Measurements from ENCODE around the gene ZNF473. TPM values are rescaled to one million over a fixed set of nuclear protein-coding genes. Genes with fewer than 3 reads are reported as not detected.

Gene ZNF473
- total RNA-seq (7.5 TPM), polyA plus RNA-seq (1 to 10 TPM; 3.5 to 8.3 (median 4.8) TPM)

DNA sequence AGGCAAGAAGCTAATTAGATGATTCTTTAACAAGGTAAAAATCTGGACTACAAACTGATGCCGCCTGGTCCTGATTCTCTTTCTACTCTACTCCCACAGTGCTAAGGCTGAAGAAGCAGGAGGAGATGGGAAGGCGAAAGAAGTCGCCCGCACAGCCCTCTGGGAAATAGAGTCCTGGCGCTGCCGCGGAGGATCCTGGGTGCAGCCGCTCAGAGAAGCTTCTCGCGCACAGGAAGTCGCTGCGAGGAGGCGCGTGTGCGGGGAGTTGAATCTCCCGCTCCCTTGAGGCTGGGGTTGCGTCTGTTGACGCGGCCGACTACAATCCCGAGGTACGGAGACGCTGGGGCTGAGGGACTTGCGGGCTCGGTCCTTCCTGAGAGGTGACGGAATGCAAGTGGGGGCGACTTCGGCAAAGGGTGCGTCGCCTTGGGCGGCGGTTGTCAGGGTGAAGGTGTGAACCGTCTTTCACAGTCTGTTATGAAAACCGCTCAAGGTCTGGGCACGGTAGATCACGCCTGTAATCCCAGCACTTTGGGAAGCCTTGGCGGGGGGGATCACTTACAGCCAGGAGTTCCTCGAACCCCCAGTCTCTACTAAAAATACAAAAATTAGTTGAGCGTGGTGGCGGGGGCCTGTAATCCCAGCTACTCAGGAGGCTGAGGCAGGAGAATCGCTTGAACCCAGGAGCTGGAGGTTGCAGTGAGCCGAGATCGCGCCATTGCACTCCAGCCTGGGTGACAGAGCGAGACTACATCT lies at the start of gene ZNF473:
Gene ZNF473 (plus strand): TSS at position 212 of the 756 bp plus-strand sequence. CDS start 5,078 bp downstream, outside the sequence.
- peaks cover 6% of the 10 kb centered on the region for H3K27me3 Mint-ChIP-seq

DNA sequence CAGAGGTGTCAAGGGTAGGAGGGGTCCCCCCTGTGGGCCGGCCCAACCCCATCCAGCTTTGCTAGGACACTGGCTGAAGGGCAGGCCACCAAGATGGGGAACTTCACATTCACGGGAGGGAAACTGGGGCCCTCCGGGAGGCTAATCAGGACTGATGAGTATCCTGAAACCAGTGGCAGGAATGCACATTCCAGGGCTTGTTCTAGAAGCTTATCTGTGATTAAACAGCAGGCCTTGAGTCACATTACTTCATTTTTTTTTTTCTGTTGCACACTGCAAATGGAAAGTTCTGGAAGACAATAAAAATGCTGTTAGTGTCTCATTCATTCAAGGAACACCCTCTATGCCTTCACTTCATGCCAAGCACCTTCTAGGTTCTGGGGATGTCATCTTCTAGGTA lies 49.3 kb upstream of the ZNF473 start:
- no peak overlapping the region for H3K27ac Mint-ChIP-seq

More for the DNA sequence above, at the start of gene ZNF473:
- Histone ChIP-seq H3K36me3 (ENCODE audit: control insufficient read depth, insufficient read depth, low read length) (peaks cover 13% of the 10 kb centered on the region), H3K4me3 (ENCODE audit: low read depth, low read length) (peak within 1 kb of the TSS; percentile 89), H3K4me1 (ENCODE audit: control insufficient read depth, insufficient read depth, low read length, poor library complexity, severe bottlenecking) (peaks cover 37% of the 10 kb centered on the region), H3K27me3 (ENCODE audit: control insufficient read depth, insufficient read depth, low read length) (no peaks in the 10 kb centered on the region), H3K27ac (ENCODE audit: insufficient read depth, low read length, poor library complexity, severe bottlenecking) (peak within 1 kb of the TSS; percentile 98), H3K9me3 (ENCODE audit: control insufficient read depth in 2 of 2, low read length in 2 of 2) (no peaks in the 10 kb centered on the region)
- no peaks in the 10 kb centered on the region for H3K9me3 Mint-ChIP-seq
- DNase-seq (peak in 2 of 3 donors; percentile 90 to 96), ATAC-seq (ENCODE audit: low read depth in 2 of 2) (peak; percentile 79 to 80)
- H3K4me1 Mint-ChIP-seq = peaks cover 6 to 64% (median 30%) of the 10 kb centered on the region in 4 donors
- H3K36me3 Mint-ChIP-seq = peaks cover 20% of the 10 kb centered on the region
- peak within 1 kb of the TSS; percentile 92 to 96 (median 95) for H3K4me3 Mint-ChIP-seq
- peak within 1 kb of the TSS; percentile 84 to 100 (median 99) for H3K27ac Mint-ChIP-seq

DNA sequence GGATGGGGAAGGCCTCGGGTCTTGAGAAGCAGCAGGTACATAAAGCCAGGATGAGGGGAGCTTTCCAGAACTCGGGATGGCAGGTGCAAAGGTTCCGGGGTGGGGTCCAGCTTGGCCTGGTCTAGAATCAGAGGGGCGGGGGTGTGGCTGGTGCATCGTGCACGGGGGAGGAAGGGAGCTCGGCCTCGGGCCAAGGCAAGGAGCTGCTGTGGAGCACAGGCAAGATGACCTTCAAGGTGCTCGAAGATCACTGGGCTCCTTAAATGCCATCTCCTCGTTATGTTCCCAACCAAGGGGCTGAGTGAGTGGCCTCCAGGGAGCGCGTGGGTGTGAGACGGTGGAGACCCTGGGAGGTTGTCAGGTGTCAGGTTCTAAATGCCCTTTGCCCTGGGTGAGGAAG lies 48.7 kb upstream of the ZNF473 start:
- Mint-ChIP-seq H3K4me3 (no peak overlapping the region), H3K27me3 (no peaks in the 10 kb centered on the region), H3K4me1 (peaks cover 0 to 3% (median 0%) of the 10 kb centered on the region in 4 donors), H3K27ac (no peak overlapping the region), H3K9me3 (no peaks in the 10 kb centered on the region), H3K36me3 (peaks cover 20% of the 10 kb centered on the region)
- no peak for ATAC-seq (ENCODE audit: low read depth in 2 of 2)
- Histone ChIP-seq H3K27me3 (ENCODE audit: control insufficient read depth, insufficient read depth, low read length) (no peaks in the 10 kb centered on the region), H3K9me3 (ENCODE audit: control insufficient read depth in 2 of 2, low read length in 2 of 2) (no peaks in the 10 kb centered on the region), H3K36me3 (ENCODE audit: control insufficient read depth, insufficient read depth, low read length) (peaks cover 48% of the 10 kb centered on the region), H3K4me1 (ENCODE audit: control insufficient read depth, insufficient read depth, low read length, poor library complexity, severe bottlenecking) (no peaks in the 10 kb centered on the region), H3K4me3 (ENCODE audit: low read depth, low read length) (no peak overlapping the region), H3K27ac (ENCODE audit: insufficient read depth, low read length, poor library complexity, severe bottlenecking) (no peak overlapping the region)
- no peak for DNase-seq

More for the DNA sequence above, 49.3 kb upstream of the ZNF473 start:
- DNase-seq (no peak), ATAC-seq (ENCODE audit: low read depth in 2 of 2) (no peak)
- Mint-ChIP-seq H3K4me1 (peaks cover 0 to 3% (median 0%) of the 10 kb centered on the region in 4 donors), H3K9me3 (no peaks in the 10 kb centered on the region), H3K27me3 (no peaks in the 10 kb centered on the region), H3K36me3 (peaks cover 14% of the 10 kb centered on the region), H3K4me3 (no peak overlapping the region)
- Histone ChIP-seq H3K36me3 (ENCODE audit: control insufficient read depth, insufficient read depth, low read length) (peaks cover 42% of the 10 kb centered on the region), H3K27ac (ENCODE audit: insufficient read depth, low read length, poor library complexity, severe bottlenecking) (no peak overlapping the region), H3K4me3 (ENCODE audit: low read depth, low read length) (no peak overlapping the region), H3K9me3 (ENCODE audit: control insufficient read depth in 2 of 2, low read length in 2 of 2) (no peaks in the 10 kb centered on the region), H3K4me1 (ENCODE audit: control insufficient read depth, insufficient read depth, low read length, poor library complexity, severe bottlenecking) (no peaks in the 10 kb centered on the region), H3K27me3 (ENCODE audit: control insufficient read depth, insufficient read depth, low read length) (no peaks in the 10 kb centered on the region)

DNA sequence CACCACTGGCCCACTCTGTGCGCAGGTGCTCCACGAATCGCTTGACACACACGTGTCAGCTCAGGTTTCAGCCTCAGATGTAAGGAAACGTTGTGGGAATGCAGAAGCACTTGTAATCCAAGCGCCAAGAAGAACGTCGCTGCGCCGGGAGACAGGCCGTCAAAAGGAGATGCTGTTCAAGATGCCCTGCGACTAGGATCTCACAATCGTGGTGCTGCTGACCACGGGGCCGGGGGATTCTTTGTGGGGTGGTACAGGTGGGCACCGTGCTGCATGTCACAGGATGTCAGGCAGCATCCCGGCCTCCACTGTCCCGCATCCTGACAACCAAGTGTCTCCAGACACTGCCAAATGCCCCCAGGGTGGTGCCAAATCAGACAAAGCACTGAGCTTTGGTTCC lies 47.9 kb upstream of the ZNF473 start:
- Histone ChIP-seq H3K4me3 (ENCODE audit: low read depth, low read length) (no peak overlapping the region), H3K27ac (ENCODE audit: insufficient read depth, low read length, poor library complexity, severe bottlenecking) (no peak overlapping the region), H3K9me3 (ENCODE audit: control insufficient read depth in 2 of 2, low read length in 2 of 2) (no peaks in the 10 kb centered on the region), H3K27me3 (ENCODE audit: control insufficient read depth, insufficient read depth, low read length) (no peaks in the 10 kb centered on the region), H3K36me3 (ENCODE audit: control insufficient read depth, insufficient read depth, low read length) (peaks cover 48% of the 10 kb centered on the region), H3K4me1 (ENCODE audit: control insufficient read depth, insufficient read depth, low read length, poor library complexity, severe bottlenecking) (no peaks in the 10 kb centered on the region)
- no peaks in the 10 kb centered on the region for H3K9me3 Mint-ChIP-seq
- peaks cover 22% of the 10 kb centered on the region for H3K36me3 Mint-ChIP-seq
- no peak overlapping the region for H3K27ac Mint-ChIP-seq
- H3K4me3 Mint-ChIP-seq = no peak overlapping the region
- H3K4me1 Mint-ChIP-seq = peaks cover 0 to 3% (median under 1%) of the 10 kb centered on the region in 4 donors
- H3K27me3 Mint-ChIP-seq = no peaks in the 10 kb centered on the region
- DNase-seq (no peak), ATAC-seq (ENCODE audit: low read depth in 2 of 2) (no peak)

DNA sequence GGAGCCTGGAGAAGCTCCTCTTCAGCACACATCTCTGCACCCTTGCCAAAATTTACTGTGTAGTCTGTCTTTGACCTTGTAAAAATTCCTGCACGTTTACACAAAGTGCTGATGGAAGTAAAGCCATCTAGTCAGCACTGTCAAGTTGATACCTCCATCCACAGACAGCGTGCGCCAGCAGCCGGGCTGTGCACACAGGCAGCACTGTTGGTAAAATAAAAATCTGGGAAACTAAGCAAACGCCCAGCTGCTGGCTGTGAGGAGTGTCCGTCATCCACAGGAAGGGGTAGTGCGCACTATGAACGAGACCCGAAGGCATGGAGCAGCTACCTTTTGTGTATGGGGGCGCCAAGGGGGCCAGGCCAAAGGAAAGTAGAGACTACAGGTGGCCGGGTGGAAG lies 47.5 kb upstream of the ZNF473 start:
- Histone ChIP-seq H3K4me3 (ENCODE audit: low read depth, low read length) (no peak overlapping the region), H3K36me3 (ENCODE audit: control insufficient read depth, insufficient read depth, low read length) (peaks cover 48% of the 10 kb centered on the region), H3K9me3 (ENCODE audit: control insufficient read depth in 2 of 2, low read length in 2 of 2) (no peaks in the 10 kb centered on the region), H3K4me1 (ENCODE audit: control insufficient read depth, insufficient read depth, low read length, poor library complexity, severe bottlenecking) (no peaks in the 10 kb centered on the region), H3K27ac (ENCODE audit: insufficient read depth, low read length, poor library complexity, severe bottlenecking) (no peak overlapping the region), H3K27me3 (ENCODE audit: control insufficient read depth, insufficient read depth, low read length) (no peaks in the 10 kb centered on the region)
- no peak for ATAC-seq (ENCODE audit: low read depth in 2 of 2)
- Mint-ChIP-seq H3K9me3 (no peaks in the 10 kb centered on the region), H3K36me3 (peaks cover 22% of the 10 kb centered on the region), H3K4me1 (peaks cover 0 to 3% (median under 1%) of the 10 kb centered on the region in 4 donors), H3K4me3 (no peak overlapping the region), H3K27me3 (no peaks in the 10 kb centered on the region), H3K27ac (no peak overlapping the region)
- DNase-seq = no peak

DNA sequence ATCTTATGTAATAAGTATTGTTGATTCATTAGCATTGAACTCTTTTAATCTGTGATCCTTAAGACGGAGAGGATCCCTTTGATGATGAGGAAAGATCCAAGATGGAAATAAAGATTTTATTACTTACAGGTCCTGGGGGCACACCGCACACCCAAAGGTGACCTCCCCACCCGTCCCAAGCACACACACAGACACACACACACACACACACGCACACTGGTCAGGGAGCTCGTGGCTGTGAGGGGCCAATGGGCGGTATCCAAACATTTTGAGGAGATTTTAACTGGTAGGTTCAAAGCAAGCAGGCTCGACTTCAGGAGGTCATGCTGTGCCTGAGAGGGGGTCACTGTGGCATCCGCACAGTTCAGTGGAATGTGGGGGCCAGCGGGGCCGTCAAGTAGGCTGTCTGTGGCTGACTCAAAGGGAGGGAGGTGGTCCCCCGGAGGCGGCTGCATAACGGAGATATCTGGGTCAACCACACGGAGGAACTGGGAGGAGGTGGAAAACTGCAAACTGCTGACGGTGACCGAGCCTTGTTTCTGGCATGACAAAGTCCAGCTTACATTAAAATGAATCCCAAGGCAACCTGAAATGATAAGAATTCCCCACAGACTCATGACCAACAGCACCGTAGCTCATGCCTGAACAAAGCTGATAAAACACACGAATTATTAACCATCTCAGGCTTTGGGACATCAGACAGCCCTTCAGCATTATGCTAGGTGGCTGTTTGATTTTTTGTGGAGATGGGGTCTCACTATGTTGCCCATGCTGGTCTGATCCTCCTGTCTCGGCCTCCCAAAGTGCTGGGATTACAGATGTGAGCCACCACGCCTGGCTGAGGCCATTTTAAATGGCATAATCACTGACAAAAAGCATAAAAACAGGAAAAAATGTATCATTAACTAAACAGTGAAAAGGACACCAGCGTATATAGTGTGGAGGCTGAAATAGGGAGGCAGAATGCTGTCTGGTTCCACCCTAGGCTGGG lies 43.9 kb upstream of the ZNF473 start:
- no peaks in the 10 kb centered on the region for H3K4me1 ChIP-seq (ENCODE audit: control insufficient read depth, insufficient read depth, low read length, poor library complexity, severe bottlenecking)
- Mint-ChIP-seq H3K27me3 (no peaks in the 10 kb centered on the region), H3K36me3 (peaks cover 26% of the 10 kb centered on the region), H3K27ac (no peak overlapping the region), H3K4me3 (no peak overlapping the region), H3K4me1 (peaks cover 0 to 5% (median 2%) of the 10 kb centered on the region in 4 donors), H3K9me3 (no peaks in the 10 kb centered on the region)
- DNase-seq (no peak), ATAC-seq (ENCODE audit: low read depth in 2 of 2) (no peak)
- H3K36me3 ChIP-seq (ENCODE audit: control insufficient read depth, insufficient read depth, low read length) = peaks cover 58% of the 10 kb centered on the region
- H3K27me3 ChIP-seq (ENCODE audit: control insufficient read depth, insufficient read depth, low read length) = no peaks in the 10 kb centered on the region
- H3K4me3 ChIP-seq (ENCODE audit: low read depth, low read length) = no peak overlapping the region
- H3K27ac ChIP-seq (ENCODE audit: insufficient read depth, low read length, poor library complexity, severe bottlenecking) = no peak overlapping the region
- no peaks in the 10 kb centered on the region for H3K9me3 ChIP-seq (ENCODE audit: control insufficient read depth in 2 of 2, low read length in 2 of 2)

DNA sequence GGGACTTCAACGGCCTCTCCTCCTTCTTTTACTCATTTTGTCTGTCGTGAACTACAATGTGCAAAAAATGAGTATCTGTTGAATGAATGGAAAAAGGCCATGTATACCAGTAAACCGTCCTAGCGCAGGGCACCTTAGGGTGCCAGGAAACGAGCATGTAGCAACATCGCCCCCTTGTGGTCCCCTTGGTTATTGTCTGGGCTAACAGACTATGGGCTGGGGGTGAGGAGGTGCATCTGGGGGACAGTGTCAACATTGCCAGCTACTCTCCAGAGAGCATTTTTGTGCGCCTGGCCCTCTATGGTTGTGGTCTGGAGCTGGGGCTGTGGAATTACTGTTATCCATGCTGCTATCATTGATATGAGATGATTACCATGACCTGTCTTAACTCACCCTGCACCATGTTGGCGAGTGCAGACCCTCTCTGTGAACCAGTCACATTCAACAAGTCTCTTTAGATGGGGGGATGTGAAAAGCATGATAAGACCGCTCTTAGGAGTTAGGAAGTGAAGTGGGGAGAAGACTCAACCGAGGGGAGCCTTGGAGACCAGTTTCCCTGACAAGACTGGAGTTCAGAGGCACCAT lies 42.1 kb upstream of the ZNF473 start:
- Histone ChIP-seq H3K27me3 (ENCODE audit: control insufficient read depth, insufficient read depth, low read length) (no peaks in the 10 kb centered on the region), H3K4me1 (ENCODE audit: control insufficient read depth, insufficient read depth, low read length, poor library complexity, severe bottlenecking) (no peaks in the 10 kb centered on the region), H3K9me3 (ENCODE audit: control insufficient read depth in 2 of 2, low read length in 2 of 2) (no peaks in the 10 kb centered on the region), H3K27ac (ENCODE audit: insufficient read depth, low read length, poor library complexity, severe bottlenecking) (no peak overlapping the region), H3K4me3 (ENCODE audit: low read depth, low read length) (no peak overlapping the region), H3K36me3 (ENCODE audit: control insufficient read depth, insufficient read depth, low read length) (peaks cover 57% of the 10 kb centered on the region)
- H3K27me3 Mint-ChIP-seq = no peaks in the 10 kb centered on the region
- peaks cover 0 to 10% (median 4%) of the 10 kb centered on the region in 4 donors for H3K4me1 Mint-ChIP-seq
- DNase-seq (peak; percentile 64 to 69 (median 66)), ATAC-seq (ENCODE audit: low read depth in 2 of 2) (peak; percentile 71 to 78)
- H3K27ac Mint-ChIP-seq = no peak overlapping the region
- peaks cover 36% of the 10 kb centered on the region for H3K36me3 Mint-ChIP-seq
- H3K9me3 Mint-ChIP-seq = peaks cover 0 to 2% (median 0%) of the 10 kb centered on the region in 7 donors
- H3K4me3 Mint-ChIP-seq = no peak overlapping the region
